ENCODE results near the gene BMP7. TPM values are rescaled to one million over a fixed set of nuclear protein-coding genes. Genes with fewer than 3 reads are reported as not detected.

The BMP7 gene
- total and polyA plus RNA-seq, 2 of the 8 experiments (the other 6 are each of a cell fraction or from before 2014, with no cell fraction given) = 9.2 to 14.7 TPM

DNA sequence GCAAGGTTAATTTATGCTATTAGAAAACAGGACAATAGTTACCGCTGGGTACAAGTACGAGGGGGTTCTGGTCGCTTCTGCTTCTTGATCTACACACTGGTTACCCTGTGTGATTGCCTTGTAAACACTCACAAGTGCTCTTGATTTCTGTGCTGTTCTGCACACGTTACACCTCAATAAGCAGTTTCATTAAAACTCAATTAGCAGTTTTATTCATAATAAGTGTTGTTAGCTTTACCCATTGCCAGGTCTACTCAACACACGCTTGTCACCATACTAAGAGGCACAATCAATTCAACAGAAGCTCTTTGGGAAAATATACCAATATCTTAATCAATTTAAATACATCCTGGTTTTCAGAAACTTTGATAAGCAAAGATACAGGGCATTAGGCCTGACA, 20.4 kb downstream of the BMP7 start:
- Histone ChIP-seq H3K36me3 (ENCODE audit: control insufficient read depth in 2 of 4, insufficient read depth in 4 of 4, low read length in 3 of 4) (no peaks in the 10 kb centered on the region), H3K9ac (replicated peaks in 1 of 4; ENCODE audit: extremely low read depth in 1 of 4, low read depth in 3 of 4, low read length in 3 of 4) (no peak overlapping the region), H3K4ac (replicated peaks; ENCODE audit: insufficient read length, low read depth, low read length) (no peak overlapping the region), H3K14ac (ENCODE audit: insufficient read length) (no peak overlapping the region), H3K23ac (ENCODE audit: insufficient read length) (no peak overlapping the region), H4K20me1 (replicated peaks in 1 of 2; ENCODE audit: control insufficient read depth in 1 of 2, insufficient read depth in 2 of 2, low read length in 2 of 2) (peaks cover 0 to 2% of the 10 kb centered on the region in 2 experiments), H2BK12ac (ENCODE audit: low read depth, low read length) (no peak overlapping the region), H3K23me2 (ENCODE audit: low read depth, low read length) (no peaks in the 10 kb centered on the region), H3K9me3 (ENCODE audit: insufficient read depth in 2 of 2, low read depth in 1 of 2, low read length in 1 of 2) (no peaks in the 10 kb centered on the region), H4K91ac (replicated peaks; ENCODE audit: insufficient read length, low read length) (no peak overlapping the region), H2AFZ (ENCODE audit: low read length) (no peak overlapping the region), H2BK5ac (ENCODE audit: low read depth, low read length) (no peak overlapping the region), H2AK5ac (ENCODE audit: low read depth, low read length) (no peak overlapping the region), H3K4me3 (ENCODE audit: extremely low read depth in 1 of 4, insufficient read depth in 2 of 4, low read depth in 3 of 4, low read length in 4 of 4) (no peak overlapping the region), H3K18ac (ENCODE audit: extremely low read depth, low read length) (no peak overlapping the region), H2BK20ac (ENCODE audit: low read length) (no peak overlapping the region), H3K27me3 (replicated peaks in 1 of 4; ENCODE audit: control insufficient read depth in 3 of 4, extremely low read depth in 1 of 4, insufficient read depth in 3 of 4, low read length in 3 of 4) (no peaks in the 10 kb centered on the region), H3K56ac (replicated peaks; ENCODE audit: insufficient read length, low read depth, low read length) (no peak overlapping the region), H3K4me2 (ENCODE audit: insufficient read depth in 1 of 2, low read depth in 2 of 2, low read length in 2 of 2) (no peak overlapping the region), H4K8ac (ENCODE audit: extremely low read depth, insufficient read depth, low read length) (no peak overlapping the region), H4K5ac (ENCODE audit: insufficient read length, low read depth, low read length) (no peak overlapping the region), H3K27ac (ENCODE audit: low read depth, low read length) (no peak overlapping the region), H3K79me2 (ENCODE audit: control insufficient read depth in 1 of 2, insufficient read depth in 2 of 2, low read length in 2 of 2) (no peaks in the 10 kb centered on the region), H3K79me1 (ENCODE audit: low read depth, low read length) (peaks cover 9% of the 10 kb centered on the region), H3K4me1 (replicated peaks in 1 of 4; ENCODE audit: control insufficient read depth in 3 of 4, insufficient read depth in 4 of 4, low read length in 3 of 4) (peaks cover 0 to 11% (median 2%) of the 10 kb centered on the region in 4 experiments; a peak in 4 of 7 replicates), H2BK120ac (replicated peaks; ENCODE audit: low read depth, low read length) (no peak overlapping the region), H2BK15ac (ENCODE audit: low read length) (no peak overlapping the region)
- DNase-seq (ENCODE audit: low read depth in 1 of 2, low spot score in 2 of 2) (no peak), FAIRE-seq (no peak)
- TF ChIP-seq, protein P1, sequence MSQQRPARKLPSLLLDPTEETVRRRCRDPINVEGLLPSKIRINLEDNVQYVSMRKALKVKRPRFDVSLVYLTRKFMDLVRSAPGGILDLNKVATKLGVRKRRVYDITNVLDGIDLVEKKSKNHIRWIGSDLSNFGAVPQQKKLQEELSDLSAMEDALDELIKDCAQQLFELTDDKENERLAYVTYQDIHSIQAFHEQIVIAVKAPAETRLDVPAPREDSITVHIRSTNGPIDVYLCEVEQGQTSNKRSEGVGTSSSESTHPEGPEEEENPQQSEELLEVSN (IDR thresholded peaks at IDR 0.05) = no peak
- TF ChIP-seq TEAD4 (IDR thresholded peaks at IDR 0.05; ENCODE audit: low read depth, low read length) (no peak), HDAC6 (IDR thresholded peaks at IDR 0.05; ENCODE audit: low read depth, low read length) (no peak), FOSL1 (IDR thresholded peaks at IDR 0.05; ENCODE audit: insufficient read depth, low read depth, low read length) (no peak), SP1 (IDR thresholded peaks at IDR 0.05; ENCODE audit: low read depth, low read length) (no peak), MAFK (IDR thresholded peaks at IDR 0.05; ENCODE audit: low read depth, low read length) (no peak), EP300 (IDR thresholded peaks at IDR 0.05; ENCODE audit: borderline replicate concordance in 1 of 2, low read depth in 2 of 2, low read length in 2 of 2) (no peak), NANOG (IDR thresholded peaks at IDR 0.05; ENCODE audit: insufficient read depth, low read depth, low read length, poor library complexity, severe bottlenecking) (no peak), SIN3A (conservative IDR thresholded peaks at IDR 0.05 in 1 of 2, IDR thresholded peaks at IDR 0.05 in 1 of 2; ENCODE audit: low read depth in 1 of 2, low read length in 2 of 2) (no peak), EGR1 (IDR thresholded peaks at IDR 0.05; ENCODE audit: borderline replicate concordance, low read depth, low read length) (no peak)
- CTCF ChIA-PET (ENCODE audit: partially characterized antibody) = interaction anchor here (1.0 to 5.3 kb wide), 5 partner anchors 16 to 156 kb away, joined by 3 to 33 read pairs (median 11); no protein-coding TSS in a partner anchor
- WGBS, 2 experiments (ENCODE audit: extremely low coverage in 1 of 2, insufficient coverage in 1 of 2, insufficient read length in 1 of 2, insufficient replicate concordance in 2 of 2, low coverage in 1 of 2, low lambda C conversion rate in 2 of 2, missing lambda C conversion rate in 1 of 2) = 95% methylated on average over 5 of the region's 5 CpGs; no CpG with 5 or more reads in 1 of the 2 experiments
- POLR2A ChIA-PET (ENCODE audit: partially characterized antibody) = interaction anchor here (1.0 kb wide), 1 partner anchor 23 kb away, joined by 3 read pairs; no protein-coding TSS in a partner anchor

Measured in H1 (cell line).